Measurements from ENCODE around the gene NT5C3B.

GRCh38 chr17:41870097-41870496 is 34.1 kb upstream of the NT5C3B start:
- TF ChIP-seq YY1 (IDR thresholded peaks at IDR 0.05; ENCODE audit: low read depth) (no peak), CREB1 (IDR thresholded peaks at IDR 0.05; ENCODE audit: low read depth) (no peak), REST (IDR thresholded peaks at IDR 0.05; ENCODE audit: low read depth) (no peak), NFIC (IDR thresholded peaks at IDR 0.05) (no peak), EP300 (IDR thresholded peaks at IDR 0.05; ENCODE audit: borderline replicate concordance) (no peak), TEAD4 (IDR thresholded peaks at IDR 0.05) (no peak), USF1 (IDR thresholded peaks at IDR 0.05) (no peak), FOXM1 (IDR thresholded peaks at IDR 0.05; ENCODE audit: borderline replicate concordance, low read depth) (no peak), EGR1 (IDR thresholded peaks at IDR 0.05) (no peak), RAD21 (IDR thresholded peaks at IDR 0.05; ENCODE audit: low read depth) (no peak), TAF1 (IDR thresholded peaks at IDR 0.05; ENCODE audit: low read depth) (no peak), CEBPB (IDR thresholded peaks at IDR 0.05) (no peak), ZBTB7A (IDR thresholded peaks at IDR 0.05; ENCODE audit: low read depth) (no peak), MAX (IDR thresholded peaks at IDR 0.05) (no peak)

Measured in Ishikawa (cell line).